AG20443 (cell line): Measurements from ENCODE around the gene TNIP2.

Source experiments
- DNase-seq: peaks from one replicate; pipeline ENCODE4 v3.0.0; 2012; ENCODE audit warnings: low spot score, mixed read lengths

The TNIP2 gene

GRCh38 chr4:2755821-2756690, at the start of gene TNIP2:
Gene TNIP2 (minus strand): TSS chr4:2756336. CDS start chr4:2756289, 47 bp downstream.
- DNase-seq: peak; percentile 99

- DNase-seq: no peak
Observed at GRCh38 chr4:2804973-2805501, 48.9 kb upstream of the TNIP2 start.

GRCh38 chr4:2804449-2804972, 48.4 kb upstream of the TNIP2 start:
- DNase-seq: no peak

- no peak for DNase-seq
Observed at GRCh38 chr4:2803624-2804448, 47.7 kb upstream of the TNIP2 start.

- no peak for DNase-seq
Observed at GRCh38 chr4:2802618-2803531, 46.7 kb upstream of the TNIP2 start.

- peak; percentile 62 for DNase-seq
Observed at GRCh38 chr4:2800691-2801596, 44.8 kb upstream of the TNIP2 start.

- DNase-seq: no peak
Observed at GRCh38 chr4:2799971-2800690, 44.0 kb upstream of the TNIP2 start.

- no peak for DNase-seq
Observed at GRCh38 chr4:2799224-2799911, 43.2 kb upstream of the TNIP2 start.

GRCh38 chr4:2798399-2799223, 42.5 kb upstream of the TNIP2 start:
- DNase-seq: no peak

GRCh38 chr4:2797545-2798305, 41.6 kb upstream of the TNIP2 start:
- no peak for DNase-seq

GRCh38 chr4:2796849-2797544, 40.9 kb upstream of the TNIP2 start:
- no peak for DNase-seq

GRCh38 chr4:2795893-2796848, 40.0 kb upstream of the TNIP2 start:
- DNase-seq: no peak

GRCh38 chr4:2795300-2795892, 39.3 kb upstream of the TNIP2 start:
- no peak for DNase-seq

- peak; percentile 61 for DNase-seq
Observed at GRCh38 chr4:2794486-2795299, 38.6 kb upstream of the TNIP2 start.
